SU-DHL-6 (cell line): ENCODE data around the gene SLC39A11.

Source experiments
- H2AFZ ChIP-seq: fragments of 200-600 bp; sonication (generic); 2 replicates; pipeline ENCODE4 v1.6.1; 2014; ENCODE audit warnings: low read depth, mild to moderate bottlenecking, moderate library complexity, mixed read lengths, antibody characterized with exemption, low read length; ENCODE audit not compliant: severe bottlenecking
- H3F3A ChIP-seq: fragments of 200-600 bp; shearing (Covaris generic); 2 replicates; pipeline ENCODE4 v1.6.0; 2016; ENCODE audit warnings: antibody characterized with exemption, mild to moderate bottlenecking; ENCODE audit not compliant: insufficient read depth
- H3K27ac ChIP-seq: fragments of 200-600 bp; sonication (generic); 2 replicates; pipeline ENCODE4 v1.5.1; 2016; ENCODE audit warnings: low read depth, mild to moderate bottlenecking, low read length, moderate library complexity, mixed read lengths
- H3K27me3 ChIP-seq: fragments of 200-600 bp; sonication (generic), shearing (Covaris generic); 2 replicates; pipeline ENCODE4 v1.6.0; 2014; ENCODE audit warnings: mild to moderate bottlenecking, low read length
- H3K36me3 ChIP-seq: fragments of 200-600 bp; sonication (generic); 2 replicates; pipeline ENCODE4 v1.6.1; 2014; ENCODE audit warnings: mild to moderate bottlenecking, low read length, mixed read lengths
- H3K4me2 ChIP-seq: fragments of 300-600, 200-600 bp; shearing (Covaris generic), sonication (generic); 2 replicates; pipeline ENCODE4 v1.6.0; 2014; ENCODE audit warnings: low read length, low read depth, mild to moderate bottlenecking; ENCODE audit not compliant: poor library complexity, severe bottlenecking
- H3K4me3 ChIP-seq: fragments of 200-600 bp; sonication (generic); 2 replicates; pipeline ENCODE4 v1.5.1; 2014; ENCODE audit warnings: antibody characterized with exemption, low read length, mild to moderate bottlenecking, mixed read lengths; ENCODE audit not compliant: insufficient read depth, poor library complexity, severe bottlenecking
- H3K79me2 ChIP-seq: fragments of 200-600 bp; sonication (generic); 2 replicates; pipeline ENCODE4 v1.6.1; 2014; ENCODE audit warnings: mild to moderate bottlenecking, low read length, moderate library complexity; ENCODE audit not compliant: insufficient read depth
- H3K9ac ChIP-seq: fragments of 200-600 bp; sonication (generic); 2 replicates; pipeline ENCODE4 v1.7.0; 2014; ENCODE audit warnings: mild to moderate bottlenecking, low read length
- H3K9me2 ChIP-seq: fragments of 200-600 bp; sonication (generic); replicated peaks from 2 replicates; pipeline ENCODE4 v1.6.1; 2014; ENCODE audit warnings: low read length; ENCODE audit not compliant: insufficient read depth
- H3K9me3 ChIP-seq: fragments of 200-600 bp; sonication (generic); 2 replicates; pipeline ENCODE4 v1.6.1; 2014; ENCODE audit warnings: low read length, mixed read lengths; ENCODE audit not compliant: insufficient read depth
- H4K20me1 ChIP-seq: fragments of 200-600 bp; sonication (generic); 2 replicates; pipeline ENCODE4 v1.6.1; 2014; ENCODE audit warnings: low read depth, mild to moderate bottlenecking, antibody characterized with exemption, low read length, moderate library complexity, mixed read lengths
- EZH2phosphoT487 ChIP-seq: fragments of 200-600 bp; sonication (generic), shearing (Covaris generic); conservative IDR thresholded peaks from 2 replicates; pipeline ENCODE4 v1.6.1; 2018; ENCODE audit warnings: mild to moderate bottlenecking, antibody characterized with exemption, low read length, moderate library complexity, mixed read lengths
- TF ChIP-seq, protein P1 (sequence below): fragments of 200-600 bp; sonication (generic); IDR thresholded peaks from one replicate; pipeline ENCODE4 v1.5.1; 2017; ENCODE audit warnings: antibody characterized with exemption, mild to moderate bottlenecking, low read length, moderate library complexity; ENCODE audit not compliant: insufficient read depth, poor library complexity, severe bottlenecking

SLC39A11 gene

DNA sequence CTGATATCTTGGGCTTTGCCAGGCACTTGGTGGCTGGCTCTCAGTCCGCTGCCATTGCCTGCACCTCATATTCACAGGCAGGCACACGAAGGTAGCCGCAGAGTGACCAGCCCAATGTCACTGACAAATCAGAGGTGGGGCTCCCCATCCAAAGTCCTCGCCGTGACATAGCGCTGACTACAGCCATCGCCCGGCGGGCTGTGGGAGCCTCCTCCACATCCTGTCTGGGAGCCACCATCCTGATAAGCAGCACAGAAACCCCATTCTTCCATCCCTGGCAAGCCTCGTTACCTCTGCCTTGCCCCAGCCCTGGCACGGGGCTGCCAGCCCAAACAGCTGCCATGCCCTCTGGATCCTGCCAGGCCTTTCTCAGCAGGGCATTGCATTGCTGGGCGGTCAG, 437.8 kb downstream of the SLC39A11 start:
- Histone ChIP-seq H4K20me1 (no peaks in the 10 kb centered on the region), H3K9ac (no peak overlapping the region), H3F3A (no peaks in the 10 kb centered on the region), H3K27ac (no peak overlapping the region), H3K4me3 (no peak overlapping the region), H3K4me2 (no peak overlapping the region), H3K79me2 (no peaks in the 10 kb centered on the region), H3K27me3 (no peaks in the 10 kb centered on the region), H3K36me3 (no peaks in the 10 kb centered on the region), H2AFZ (no peak overlapping the region), H3K9me3 (no peaks in the 10 kb centered on the region), H3K9me2 (no peaks in the 10 kb centered on the region)
- TF ChIP-seq, protein P1, sequence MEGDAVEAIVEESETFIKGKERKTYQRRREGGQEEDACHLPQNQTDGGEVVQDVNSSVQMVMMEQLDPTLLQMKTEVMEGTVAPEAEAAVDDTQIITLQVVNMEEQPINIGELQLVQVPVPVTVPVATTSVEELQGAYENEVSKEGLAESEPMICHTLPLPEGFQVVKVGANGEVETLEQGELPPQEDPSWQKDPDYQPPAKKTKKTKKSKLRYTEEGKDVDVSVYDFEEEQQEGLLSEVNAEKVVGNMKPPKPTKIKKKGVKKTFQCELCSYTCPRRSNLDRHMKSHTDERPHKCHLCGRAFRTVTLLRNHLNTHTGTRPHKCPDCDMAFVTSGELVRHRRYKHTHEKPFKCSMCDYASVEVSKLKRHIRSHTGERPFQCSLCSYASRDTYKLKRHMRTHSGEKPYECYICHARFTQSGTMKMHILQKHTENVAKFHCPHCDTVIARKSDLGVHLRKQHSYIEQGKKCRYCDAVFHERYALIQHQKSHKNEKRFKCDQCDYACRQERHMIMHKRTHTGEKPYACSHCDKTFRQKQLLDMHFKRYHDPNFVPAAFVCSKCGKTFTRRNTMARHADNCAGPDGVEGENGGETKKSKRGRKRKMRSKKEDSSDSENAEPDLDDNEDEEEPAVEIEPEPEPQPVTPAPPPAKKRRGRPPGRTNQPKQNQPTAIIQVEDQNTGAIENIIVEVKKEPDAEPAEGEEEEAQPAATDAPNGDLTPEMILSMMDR, result no peak
- TF ChIP-seq EZH2phosphoT487, result no peak

DNA sequence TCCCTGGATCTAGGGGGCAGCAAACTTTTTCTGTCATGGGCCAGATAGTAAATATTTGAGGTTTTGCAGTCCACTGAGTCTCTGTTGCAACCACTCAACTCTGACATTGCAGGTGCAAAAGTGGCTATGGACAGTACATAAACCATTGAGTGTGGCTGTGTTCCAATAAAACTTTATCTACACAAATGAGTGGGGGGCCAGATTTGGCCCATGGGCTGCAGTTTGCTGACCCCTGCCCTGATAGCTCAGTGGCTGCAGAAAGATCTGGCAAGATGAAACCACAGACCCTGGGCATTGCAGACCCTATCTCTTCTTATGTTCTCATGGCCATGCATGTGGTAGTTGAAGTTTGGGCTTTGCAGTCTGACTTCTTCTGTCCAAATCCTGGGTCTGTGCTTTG, 440.5 kb downstream of the SLC39A11 start:
- Histone ChIP-seq H2AFZ (no peak overlapping the region), H3K4me2 (no peak overlapping the region), H3K9me3 (no peaks in the 10 kb centered on the region), H3K4me3 (no peak overlapping the region), H3K27me3 (no peaks in the 10 kb centered on the region), H4K20me1 (no peaks in the 10 kb centered on the region), H3K27ac (no peak overlapping the region), H3K79me2 (no peaks in the 10 kb centered on the region), H3K9ac (no peak overlapping the region), H3K36me3 (no peaks in the 10 kb centered on the region), H3F3A (no peaks in the 10 kb centered on the region), H3K9me2 (no peaks in the 10 kb centered on the region)
- no peak for TF ChIP-seq EZH2phosphoT487
- TF ChIP-seq, protein P1, result no peak

DNA sequence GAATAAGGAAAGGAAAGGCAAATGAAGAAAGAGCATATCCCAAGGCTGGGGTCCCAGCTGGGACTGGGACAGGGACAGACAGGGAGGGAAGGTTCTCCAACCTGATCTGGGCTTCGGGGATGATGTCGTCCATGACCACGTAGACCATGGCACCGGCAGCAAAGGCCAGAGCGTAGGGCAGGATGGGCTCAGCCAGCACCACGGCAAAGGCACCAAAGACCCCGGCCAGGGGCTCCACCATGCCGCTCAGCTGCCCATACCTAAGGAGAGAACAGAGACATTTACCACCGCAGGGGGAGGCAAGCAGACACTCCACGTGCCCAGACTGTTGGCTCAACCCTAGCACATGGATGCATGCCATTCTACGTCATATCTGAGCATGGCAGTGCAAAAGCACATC, 443.8 kb downstream of the SLC39A11 start:
- no peaks in the 10 kb centered on the region for H3K79me2 ChIP-seq
- H4K20me1 ChIP-seq, result no peaks in the 10 kb centered on the region
- no peak for TF ChIP-seq EZH2phosphoT487
- TF ChIP-seq, protein P1, result no peak
- H3K27me3 ChIP-seq, result no peaks in the 10 kb centered on the region
- no peak overlapping the region for H3K27ac ChIP-seq
- H3K36me3 ChIP-seq, result no peaks in the 10 kb centered on the region
- no peak overlapping the region for H2AFZ ChIP-seq
- no peak overlapping the region for H3K9ac ChIP-seq
- H3K4me2 ChIP-seq, result no peak overlapping the region
- no peaks in the 10 kb centered on the region for H3K9me3 ChIP-seq
- H3F3A ChIP-seq, result no peaks in the 10 kb centered on the region
- no peak overlapping the region for H3K4me3 ChIP-seq
- H3K9me2 ChIP-seq, result no peaks in the 10 kb centered on the region

DNA sequence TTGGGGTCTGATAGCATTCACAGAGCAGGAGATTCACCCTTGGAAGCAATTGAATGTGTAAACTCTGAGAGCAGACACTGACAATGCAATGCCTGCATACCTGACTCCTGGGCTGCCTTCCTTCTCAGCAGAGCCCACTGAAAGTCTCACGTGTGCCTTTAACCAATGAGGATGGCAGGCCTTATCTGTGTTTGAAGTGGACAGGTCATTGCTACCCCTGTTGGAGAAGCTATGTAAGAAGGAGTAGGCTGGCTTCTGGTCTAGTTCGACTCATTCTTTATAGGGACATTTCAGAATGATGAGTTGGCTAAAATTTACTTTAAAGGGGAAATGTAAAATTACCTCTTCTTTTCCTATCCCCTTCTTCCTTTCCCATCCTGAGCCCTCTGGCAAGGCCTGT, 446.3 kb downstream of the SLC39A11 start:
- no peaks in the 10 kb centered on the region for H3K9me3 ChIP-seq
- no peak overlapping the region for H3K27ac ChIP-seq

More for the DNA sequence above, 446.3 kb downstream of the SLC39A11 start:
- Histone ChIP-seq H3K4me3 (no peak overlapping the region), H3K9me2 (no peaks in the 10 kb centered on the region), H2AFZ (no peak overlapping the region), H3K27me3 (no peaks in the 10 kb centered on the region), H3F3A (no peaks in the 10 kb centered on the region), H4K20me1 (no peaks in the 10 kb centered on the region), H3K4me2 (no peak overlapping the region), H3K79me2 (no peaks in the 10 kb centered on the region), H3K36me3 (no peaks in the 10 kb centered on the region), H3K9ac (no peak overlapping the region)
- TF ChIP-seq, protein P1, result no peak
- no peak for TF ChIP-seq EZH2phosphoT487
